ENCODE results near the gene MEDAG. TPM values are rescaled to one million over a fixed set of nuclear protein-coding genes. Genes with fewer than 3 reads are reported as not detected.

The MEDAG gene
- total RNA-seq, 4 donors from 2014 or later, result 16.8 to 189 (median 38.4) TPM

DNA sequence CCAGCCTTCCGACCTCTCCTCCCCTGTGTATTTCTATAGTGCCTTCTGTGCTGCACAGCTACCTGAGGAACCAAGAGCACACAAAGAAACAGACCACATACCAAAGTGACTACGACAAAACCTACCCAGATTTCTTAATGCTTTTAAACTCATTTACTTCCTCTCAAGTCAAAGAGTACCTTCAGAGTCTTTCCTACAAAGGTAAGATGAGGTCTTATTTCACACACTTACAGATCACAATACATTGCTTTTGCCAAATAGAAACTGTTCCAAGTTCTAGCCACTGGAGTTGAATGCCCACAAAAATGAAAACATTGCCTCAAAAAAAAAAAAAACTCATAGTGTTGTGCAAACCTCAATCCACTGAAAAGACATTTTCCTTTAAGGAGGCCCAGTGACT lies 62.8 kb downstream of the MEDAG start:
- 53 to 70% methylated on average over 2 of the region's 2 CpGs for WGBS, 2 donors (ENCODE audit: low coverage in 1 of 2)
- Histone ChIP-seq H3K4me1 (peaks cover 0 to 38% (median 3%) of the 10 kb centered on the region in 3 donors), H3K4me3 (no peak overlapping the region), H3K27me3 (no peaks in the 10 kb centered on the region), H3K36me3 (no peaks in the 10 kb centered on the region), H3K27ac (no peak overlapping the region), H3K9me3 (no peaks in the 10 kb centered on the region)
- no peak for ATAC-seq
- no peak for TF ChIP-seq EP300 (IDR thresholded peaks at IDR 0.05)
- TF ChIP-seq POLR2A (IDR thresholded peaks at IDR 0.05), result no peak
- TF ChIP-seq POLR2AphosphoS5 (IDR thresholded peaks at IDR 0.05), result no peak
- TF ChIP-seq, protein P1, sequence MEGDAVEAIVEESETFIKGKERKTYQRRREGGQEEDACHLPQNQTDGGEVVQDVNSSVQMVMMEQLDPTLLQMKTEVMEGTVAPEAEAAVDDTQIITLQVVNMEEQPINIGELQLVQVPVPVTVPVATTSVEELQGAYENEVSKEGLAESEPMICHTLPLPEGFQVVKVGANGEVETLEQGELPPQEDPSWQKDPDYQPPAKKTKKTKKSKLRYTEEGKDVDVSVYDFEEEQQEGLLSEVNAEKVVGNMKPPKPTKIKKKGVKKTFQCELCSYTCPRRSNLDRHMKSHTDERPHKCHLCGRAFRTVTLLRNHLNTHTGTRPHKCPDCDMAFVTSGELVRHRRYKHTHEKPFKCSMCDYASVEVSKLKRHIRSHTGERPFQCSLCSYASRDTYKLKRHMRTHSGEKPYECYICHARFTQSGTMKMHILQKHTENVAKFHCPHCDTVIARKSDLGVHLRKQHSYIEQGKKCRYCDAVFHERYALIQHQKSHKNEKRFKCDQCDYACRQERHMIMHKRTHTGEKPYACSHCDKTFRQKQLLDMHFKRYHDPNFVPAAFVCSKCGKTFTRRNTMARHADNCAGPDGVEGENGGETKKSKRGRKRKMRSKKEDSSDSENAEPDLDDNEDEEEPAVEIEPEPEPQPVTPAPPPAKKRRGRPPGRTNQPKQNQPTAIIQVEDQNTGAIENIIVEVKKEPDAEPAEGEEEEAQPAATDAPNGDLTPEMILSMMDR (IDR thresholded peaks at IDR 0.05), result no peak

DNA sequence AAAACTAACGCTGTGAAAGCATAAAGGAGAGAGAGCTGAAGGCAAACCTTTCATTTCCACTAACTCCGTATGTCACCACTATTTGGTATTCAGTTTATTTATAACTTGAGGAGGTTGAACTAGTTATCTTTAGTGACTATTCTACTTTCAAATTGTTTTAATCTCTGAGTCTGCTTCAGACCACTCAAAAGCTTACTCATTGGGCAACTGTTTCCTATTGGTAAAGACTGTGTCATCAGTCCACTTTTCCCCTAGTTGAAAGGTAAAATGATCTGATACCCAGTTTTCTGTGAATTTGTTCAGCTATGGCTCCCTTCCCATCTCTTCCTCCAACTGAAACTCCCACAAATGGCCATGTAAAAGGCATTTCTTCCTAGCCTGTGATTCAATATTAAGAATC lies 65.5 kb downstream of the MEDAG start:
- ATAC-seq, result no peak
- H3K4me1 ChIP-seq, result peaks cover 0 to 38% (median 3%) of the 10 kb centered on the region in 3 donors
- whole genome bisulfite sequencing, 2 donors (ENCODE audit: low coverage in 1 of 2), result 30 to 40% methylated on average over 2 of the region's 2 CpGs
- TF ChIP-seq EP300 (IDR thresholded peaks at IDR 0.05), result no peak
- TF ChIP-seq POLR2A (IDR thresholded peaks at IDR 0.05), result no peak
- TF ChIP-seq, protein P1 (IDR thresholded peaks at IDR 0.05), result no peak
- TF ChIP-seq POLR2AphosphoS5 (IDR thresholded peaks at IDR 0.05), result no peak
- H3K27ac ChIP-seq, result no peak overlapping the region
- H3K4me3 ChIP-seq, result no peak overlapping the region
- H3K27me3 ChIP-seq, result no peaks in the 10 kb centered on the region
- H3K9me3 ChIP-seq, result no peaks in the 10 kb centered on the region
- no peaks in the 10 kb centered on the region for H3K36me3 ChIP-seq

DNA sequence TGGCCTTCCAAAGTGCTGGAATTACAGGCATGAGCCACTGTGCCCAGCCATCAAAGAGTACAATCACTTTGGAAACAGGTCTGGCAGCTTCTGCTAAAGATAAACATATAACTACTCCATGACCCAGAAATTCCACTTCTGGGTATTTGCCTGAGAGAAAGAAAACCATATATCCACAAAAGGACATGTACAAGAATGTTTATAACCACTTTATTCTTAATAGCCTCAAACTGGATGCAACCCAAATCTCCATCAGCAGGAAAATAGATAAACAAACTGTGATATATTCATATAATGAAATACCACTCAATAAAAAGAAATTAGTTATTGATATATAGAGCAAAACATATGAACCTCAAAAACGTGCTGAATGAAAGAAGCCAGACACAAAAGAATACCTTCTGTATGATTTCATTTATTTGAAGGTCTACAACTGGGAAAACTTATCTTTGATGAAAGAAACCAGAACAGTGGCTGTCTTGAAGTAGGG lies 66.9 kb downstream of the MEDAG start:
- peak overlapping the region in 3 of 4 donors; percentile 54 to 69 (median 58) for H3K27ac ChIP-seq
- H3K9me3 ChIP-seq, result no peaks in the 10 kb centered on the region
- 0% methylated on average over 1 of the region's 1 CpG for WGBS, 2 donors (ENCODE audit: low coverage in 1 of 2)
- no peaks in the 10 kb centered on the region for H3K36me3 ChIP-seq
- peaks cover 0 to 46% (median 3%) of the 10 kb centered on the region in 3 donors for H3K4me1 ChIP-seq
- no peaks in the 10 kb centered on the region for H3K27me3 ChIP-seq
- TF ChIP-seq POLR2AphosphoS5 (IDR thresholded peaks at IDR 0.05) (no peak), EP300 (IDR thresholded peaks at IDR 0.05) (no peak), POLR2A (IDR thresholded peaks at IDR 0.05) (no peak)
- TF ChIP-seq, protein P1 (IDR thresholded peaks at IDR 0.05), result no peak
- ATAC-seq, result no peak
- no peak overlapping the region for H3K4me3 ChIP-seq

DNA sequence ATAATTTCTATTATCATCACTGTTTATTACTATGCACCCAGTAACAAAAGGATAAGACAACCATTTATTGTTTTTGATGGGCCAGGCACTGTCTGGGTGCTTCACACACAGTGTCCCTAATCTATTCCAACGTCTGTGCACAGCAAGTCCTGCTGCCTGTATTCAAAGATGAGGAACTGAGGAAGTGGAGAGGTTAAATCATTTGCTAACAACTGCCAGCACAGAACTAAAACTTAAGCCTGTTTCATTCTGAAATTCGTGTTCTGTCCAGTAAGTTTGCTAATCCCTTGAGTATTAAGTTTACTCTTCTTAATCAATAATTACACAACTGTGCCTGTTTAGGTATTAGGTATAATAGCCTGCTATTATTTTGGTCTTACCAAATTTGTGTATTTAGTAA lies 68.3 kb downstream of the MEDAG start:
- no peaks in the 10 kb centered on the region for H3K27me3 ChIP-seq
- peaks cover 0 to 42% (median 3%) of the 10 kb centered on the region in 3 donors for H3K4me1 ChIP-seq
- no peak overlapping the region for H3K4me3 ChIP-seq
- peak overlapping the region in 3 of 4 donors; percentile 17 to 69 (median 58) for H3K27ac ChIP-seq
- no peak for ATAC-seq
- TF ChIP-seq EP300 (IDR thresholded peaks at IDR 0.05), result no peak
- TF ChIP-seq POLR2AphosphoS5 (IDR thresholded peaks at IDR 0.05), result no peak
- H3K9me3 ChIP-seq, result no peaks in the 10 kb centered on the region
- no peaks in the 10 kb centered on the region for H3K36me3 ChIP-seq
- 7 to 19% methylated on average over 2 of the region's 2 CpGs for WGBS, 2 donors (ENCODE audit: low coverage in 1 of 2)

Other genes with a start within 250 kb of the MEDAG start
- 10 to 100 TPM in 2 of 4 donors, 1 to 10 TPM in 2; 5.6 to 34.7 (median 19.7) TPM for gene ALOX5AP, start 170.7 kb upstream of the MEDAG start, total RNA-seq
- gene TEX26, start 26.4 kb downstream of the MEDAG start, total RNA-seq, result 1 to 10 TPM in 1 of 4 donors, under 1 TPM in 1, not detected in 2; 0.27 to 1.7 TPM

All from gastroesophageal sphincter (tissue), 4 donors.